ENCODE data around the gene PLAAT5.

DNA sequence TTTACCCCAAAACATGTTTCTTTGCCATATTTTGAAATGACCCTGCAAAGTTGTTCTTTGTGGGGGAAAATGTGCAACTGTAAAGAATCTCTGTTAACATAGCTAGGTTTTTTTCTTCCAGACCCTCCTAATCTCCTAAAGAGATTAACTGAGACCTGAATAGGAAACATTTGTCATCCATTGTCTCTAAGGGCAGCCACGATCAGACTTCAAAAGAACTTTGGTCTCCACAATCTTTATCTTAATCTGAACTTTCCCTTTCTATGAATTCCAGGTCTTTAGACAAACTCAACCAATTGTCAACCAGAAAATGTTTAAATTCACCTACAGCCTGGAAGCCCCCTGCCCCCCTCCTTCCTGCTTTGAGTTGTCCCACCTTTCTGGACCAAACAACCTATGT, 10.3 kb upstream of the PLAAT5 start:
- TF ChIP-seq CSDC2 (CRISPR knock-in tag; IDR thresholded peaks at IDR 0.05) = no peak
- TF ChIP-seq PPARA (CRISPR knock-in tag; IDR thresholded peaks at IDR 0.05; ENCODE audit: borderline replicate concordance) = no peak
- TF ChIP-seq, protein P1, sequence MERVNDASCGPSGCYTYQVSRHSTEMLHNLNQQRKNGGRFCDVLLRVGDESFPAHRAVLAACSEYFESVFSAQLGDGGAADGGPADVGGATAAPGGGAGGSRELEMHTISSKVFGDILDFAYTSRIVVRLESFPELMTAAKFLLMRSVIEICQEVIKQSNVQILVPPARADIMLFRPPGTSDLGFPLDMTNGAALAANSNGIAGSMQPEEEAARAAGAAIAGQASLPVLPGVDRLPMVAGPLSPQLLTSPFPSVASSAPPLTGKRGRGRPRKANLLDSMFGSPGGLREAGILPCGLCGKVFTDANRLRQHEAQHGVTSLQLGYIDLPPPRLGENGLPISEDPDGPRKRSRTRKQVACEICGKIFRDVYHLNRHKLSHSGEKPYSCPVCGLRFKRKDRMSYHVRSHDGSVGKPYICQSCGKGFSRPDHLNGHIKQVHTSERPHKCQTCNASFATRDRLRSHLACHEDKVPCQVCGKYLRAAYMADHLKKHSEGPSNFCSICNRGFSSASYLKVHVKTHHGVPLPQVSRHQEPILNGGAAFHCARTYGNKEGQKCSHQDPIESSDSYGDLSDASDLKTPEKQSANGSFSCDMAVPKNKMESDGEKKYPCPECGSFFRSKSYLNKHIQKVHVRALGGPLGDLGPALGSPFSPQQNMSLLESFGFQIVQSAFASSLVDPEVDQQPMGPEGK (CRISPR knock-in tag; IDR thresholded peaks at IDR 0.05; ENCODE audit: borderline replicate concordance) = no peak
- no peak for TF ChIP-seq ESRRG (CRISPR knock-in tag; IDR thresholded peaks at IDR 0.05)
- TF ChIP-seq TOX (CRISPR knock-in tag; IDR thresholded peaks at IDR 0.05; ENCODE audit: borderline replicate concordance) = no peak
- no peak for TF ChIP-seq OSR1 (CRISPR knock-in tag; IDR thresholded peaks at IDR 0.05)
- no peak for TF ChIP-seq ARNTL (CRISPR knock-in tag; IDR thresholded peaks at IDR 0.05; ENCODE audit: borderline replicate concordance, low read depth)
- TF ChIP-seq, protein P2, sequence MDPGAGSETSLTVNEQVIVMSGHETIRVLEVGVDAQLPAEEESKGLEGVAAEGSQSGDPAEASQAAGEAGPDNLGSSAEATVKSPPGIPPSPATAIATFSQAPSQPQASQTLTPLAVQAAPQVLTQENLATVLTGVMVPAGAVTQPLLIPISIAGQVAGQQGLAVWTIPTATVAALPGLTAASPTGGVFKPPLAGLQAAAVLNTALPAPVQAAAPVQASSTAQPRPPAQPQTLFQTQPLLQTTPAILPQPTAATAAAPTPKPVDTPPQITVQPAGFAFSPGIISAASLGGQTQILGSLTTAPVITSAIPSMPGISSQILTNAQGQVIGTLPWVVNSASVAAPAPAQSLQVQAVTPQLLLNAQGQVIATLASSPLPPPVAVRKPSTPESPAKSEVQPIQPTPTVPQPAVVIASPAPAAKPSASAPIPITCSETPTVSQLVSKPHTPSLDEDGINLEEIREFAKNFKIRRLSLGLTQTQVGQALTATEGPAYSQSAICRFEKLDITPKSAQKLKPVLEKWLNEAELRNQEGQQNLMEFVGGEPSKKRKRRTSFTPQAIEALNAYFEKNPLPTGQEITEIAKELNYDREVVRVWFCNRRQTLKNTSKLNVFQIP (CRISPR knock-in tag; IDR thresholded peaks at IDR 0.05; ENCODE audit: borderline replicate concordance, low read depth) = no peak
- TF ChIP-seq ZC3H10 (CRISPR knock-in tag; IDR thresholded peaks at IDR 0.05) = no peak
- TF ChIP-seq ZFP30 (CRISPR knock-in tag; IDR thresholded peaks at IDR 0.05) = no peak
- TF ChIP-seq ZFP3 (CRISPR knock-in tag; IDR thresholded peaks at IDR 0.05) = no peak
- TF ChIP-seq ZNF565 (CRISPR knock-in tag; conservative IDR thresholded peaks at IDR 0.05; ENCODE audit: low read depth) = no peak
- no peak for TF ChIP-seq BACH2 (CRISPR knock-in tag; IDR thresholded peaks at IDR 0.05; ENCODE audit: borderline replicate concordance)

Data from SK-N-SH treated with all-trans-retinoic acid at 6 μM for 48 hours (cell line).